Esophagus squamous epithelium (tissue), 5 donors: ENCODE results near the gene SOWAHA. TPM values are rescaled to one million over a fixed set of nuclear protein-coding genes. Genes with fewer than 3 reads are reported as not detected.
A peak's percentile ranks its signal among the peaks of the same experiment; 100 is the strongest.

Experiments used
- DNase-seq: peaks from one replicate; lab custom pipeline; 2025; lab: John Stamatoyannopoulos, UW
- H3K27ac ChIP-seq, 4 donors: fragments of 200-600 bp; sonication (generic); one replicate each; pipeline ENCODE4 v1.5.1; 2016 to 2019; ENCODE audit warnings: mild to moderate bottlenecking in 1 of 4
- H3K27me3 ChIP-seq, 4 donors: fragments of 200-600 bp; sonication (generic); 1 replicate in 3 of 4; 2 replicates in 1 of 4; pipeline versions ENCODE4 v1.5.1 to v1.6.0; 2017 to 2021; ENCODE audit warnings: antibody characterized with exemption in 1 of 4
- H3K36me3 ChIP-seq, 3 donors: fragments of 200-600 bp; sonication (generic); one replicate each; pipeline ENCODE4 v1.5.1; 2016 to 2019
- H3K4me1 ChIP-seq, 3 donors: fragments of 200-600 bp; sonication (generic); one replicate each; pipeline ENCODE4 v1.5.1; 2017 to 2019
- H3K4me3 ChIP-seq, 4 donors: fragments of 200-600 bp; sonication (generic); 1 replicate in 3 of 4; 2 replicates in 1 of 4; pipeline ENCODE4 v1.5.1; 2016 to 2019; ENCODE audit warnings: mild to moderate bottlenecking in 2 of 4, moderate library complexity in 1 of 4
- H3K9me3 ChIP-seq, 3 donors: fragments of 200-600 bp; sonication (generic); one replicate each; pipeline ENCODE4 v1.5.1; 2016 to 2019
- POLR2A ChIP-seq, 4 donors: fragments of 450-650 bp; IDR thresholded peaks; one replicate each; pipeline ENCODE4 v1.6.1; 2017; ENCODE audit warnings: antibody characterized with exemption in 4 of 4, mild to moderate bottlenecking in 4 of 4, moderate library complexity in 3 of 4
- WGBS, 2 donors: methylation state at CpG; one replicate each; pipeline ENCODE4 v1.1.5; 2018; 5-methylcytosine and 5-hydroxymethylcytosine counted together
- intact Hi-C: fragments of 100-400 bp; cut with DNase I; formaldehyde crosslinking; loops from one replicate; pipeline ENCODE4 v1.15.0; 2022
- total RNA-seq, 4 donors: library from RNA; depleted of rRNA; stranded (reverse); fragments of >200 nt; gene quantifications; one replicate each; pipeline ENCODE4 v1.1.0, GENCODE V29; 2016
- TF ChIP-seq, protein P1 (sequence below), 6 experiments: fragments of 450-650 bp in 4 of 6; fragments of 200-600 bp in 2 of 6; sonication (generic) in 2 of 6; IDR thresholded peaks; one replicate each; pipeline ENCODE4 v1.5.1; 2016 to 2019; ENCODE audit warnings: antibody characterized with exemption in 6 of 6, mild to moderate bottlenecking in 4 of 6, moderate library complexity in 4 of 6
- donor health status: DM: yes; HTN: yes; CAD: no.

The SOWAHA gene
- total RNA-seq, 4 donors from 2014 or later, result 0.13 to 0.45 TPM; not detected in 2

DNA sequence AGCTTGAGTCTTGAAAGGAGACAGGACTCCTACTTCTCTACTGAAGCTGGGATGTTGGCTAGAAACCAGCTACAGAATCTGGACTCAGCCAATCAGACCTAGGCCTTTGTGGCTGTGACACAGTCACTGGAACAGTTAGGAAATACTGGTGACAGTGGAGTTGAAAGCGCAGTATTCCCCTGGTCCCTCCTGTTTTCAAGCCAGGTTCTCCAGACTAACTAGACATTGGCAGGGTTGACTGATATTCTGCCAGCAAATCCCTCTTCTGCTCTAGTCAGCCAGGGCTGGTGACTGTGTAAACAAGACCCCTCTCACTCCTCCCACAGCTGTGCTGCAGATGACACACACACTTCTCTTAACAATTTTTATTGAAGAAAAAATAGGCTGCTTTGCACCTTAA is 8.7 kb downstream of the SOWAHA start:
- no peak for DNase-seq
- 89% methylated on average over 1 of the region's 1 CpG; no CpG with 5 or more reads in 1 of the 2 donors for WGBS, 2 donors

DNA sequence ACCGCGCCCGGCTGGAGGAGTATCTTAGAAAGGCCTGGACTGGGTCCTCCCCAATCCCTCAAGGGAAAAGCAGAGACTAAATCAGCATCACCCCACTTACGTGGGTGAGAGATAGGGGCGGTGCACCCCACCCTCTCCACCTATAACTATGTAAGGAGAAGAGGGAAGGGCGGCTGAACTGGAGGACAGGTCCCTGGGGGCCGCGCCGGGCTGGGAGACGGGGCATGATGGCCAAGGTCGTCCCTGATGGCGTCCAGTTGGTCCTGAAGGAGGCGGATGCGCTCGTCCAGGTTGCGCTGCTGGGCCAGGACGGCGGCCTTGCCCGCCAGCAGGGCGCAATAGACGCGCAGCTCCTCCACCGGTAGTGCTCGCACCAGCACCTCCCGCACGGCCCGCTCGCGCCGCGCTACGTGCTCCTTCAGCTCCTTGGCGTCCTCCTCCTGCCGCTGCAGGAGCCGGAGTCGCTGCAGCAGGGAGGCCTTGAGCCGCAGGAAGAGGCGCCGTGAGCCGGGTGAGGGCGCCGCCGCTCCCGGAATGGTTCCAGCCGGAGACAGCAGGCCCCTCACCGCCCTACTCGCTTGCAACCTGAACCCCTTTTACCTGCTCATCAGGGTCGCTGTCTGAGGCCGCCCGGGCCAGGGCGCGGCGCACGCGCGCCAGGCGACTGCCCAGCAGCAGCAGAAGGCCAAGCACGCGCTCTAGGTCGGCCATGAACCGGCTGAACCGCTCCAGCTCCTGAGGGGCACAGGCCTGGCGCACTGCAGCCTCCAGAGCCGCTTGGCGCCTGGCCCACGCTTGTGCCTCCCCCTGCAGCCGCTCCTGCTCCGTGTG is 9.8 kb downstream of the SOWAHA start:
- H3K36me3 ChIP-seq, result peaks cover 0 to 18% (median 0%) of the 10 kb centered on the region in 3 donors
- intact Hi-C loops, result no loop called here
- peaks cover 12 to 45% (median 12%) of the 10 kb centered on the region in 3 donors for H3K4me1 ChIP-seq
- WGBS, 2 donors, result 34 to 55% methylated on average over 15 to 39 of the region's 68 CpGs
- H3K9me3 ChIP-seq, result no peaks in the 10 kb centered on the region
- peak overlapping the region; percentile 5 to 53 (median 34) for H3K4me3 ChIP-seq
- DNase-seq, result no peak
- TF ChIP-seq, protein P1, sequence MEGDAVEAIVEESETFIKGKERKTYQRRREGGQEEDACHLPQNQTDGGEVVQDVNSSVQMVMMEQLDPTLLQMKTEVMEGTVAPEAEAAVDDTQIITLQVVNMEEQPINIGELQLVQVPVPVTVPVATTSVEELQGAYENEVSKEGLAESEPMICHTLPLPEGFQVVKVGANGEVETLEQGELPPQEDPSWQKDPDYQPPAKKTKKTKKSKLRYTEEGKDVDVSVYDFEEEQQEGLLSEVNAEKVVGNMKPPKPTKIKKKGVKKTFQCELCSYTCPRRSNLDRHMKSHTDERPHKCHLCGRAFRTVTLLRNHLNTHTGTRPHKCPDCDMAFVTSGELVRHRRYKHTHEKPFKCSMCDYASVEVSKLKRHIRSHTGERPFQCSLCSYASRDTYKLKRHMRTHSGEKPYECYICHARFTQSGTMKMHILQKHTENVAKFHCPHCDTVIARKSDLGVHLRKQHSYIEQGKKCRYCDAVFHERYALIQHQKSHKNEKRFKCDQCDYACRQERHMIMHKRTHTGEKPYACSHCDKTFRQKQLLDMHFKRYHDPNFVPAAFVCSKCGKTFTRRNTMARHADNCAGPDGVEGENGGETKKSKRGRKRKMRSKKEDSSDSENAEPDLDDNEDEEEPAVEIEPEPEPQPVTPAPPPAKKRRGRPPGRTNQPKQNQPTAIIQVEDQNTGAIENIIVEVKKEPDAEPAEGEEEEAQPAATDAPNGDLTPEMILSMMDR (IDR thresholded peaks at IDR 0.05), result no peak
- TF ChIP-seq POLR2A (IDR thresholded peaks at IDR 0.05), result no peak
- peaks cover 0 to 61% (median 0%) of the 10 kb centered on the region in 4 donors for H3K27me3 ChIP-seq
- H3K27ac ChIP-seq, result peak overlapping the region in 1 of 4 donors; percentile 14

More for the DNA sequence above, 8.7 kb downstream of the SOWAHA start:
- H3K27me3 ChIP-seq, result peaks cover 0 to 51% (median 0%) of the 10 kb centered on the region in 4 donors
- no peak overlapping the region for H3K4me3 ChIP-seq
- intact Hi-C loops, result no loop called here
- H3K27ac ChIP-seq, result no peak overlapping the region
- H3K4me1 ChIP-seq, result peaks cover 12 to 40% (median 12%) of the 10 kb centered on the region in 3 donors
- H3K9me3 ChIP-seq, result no peaks in the 10 kb centered on the region
- peaks cover 0 to 18% (median 0%) of the 10 kb centered on the region in 3 donors for H3K36me3 ChIP-seq
- TF ChIP-seq POLR2A (IDR thresholded peaks at IDR 0.05), result no peak
- TF ChIP-seq, protein P1 (IDR thresholded peaks at IDR 0.05), result no peak

DNA sequence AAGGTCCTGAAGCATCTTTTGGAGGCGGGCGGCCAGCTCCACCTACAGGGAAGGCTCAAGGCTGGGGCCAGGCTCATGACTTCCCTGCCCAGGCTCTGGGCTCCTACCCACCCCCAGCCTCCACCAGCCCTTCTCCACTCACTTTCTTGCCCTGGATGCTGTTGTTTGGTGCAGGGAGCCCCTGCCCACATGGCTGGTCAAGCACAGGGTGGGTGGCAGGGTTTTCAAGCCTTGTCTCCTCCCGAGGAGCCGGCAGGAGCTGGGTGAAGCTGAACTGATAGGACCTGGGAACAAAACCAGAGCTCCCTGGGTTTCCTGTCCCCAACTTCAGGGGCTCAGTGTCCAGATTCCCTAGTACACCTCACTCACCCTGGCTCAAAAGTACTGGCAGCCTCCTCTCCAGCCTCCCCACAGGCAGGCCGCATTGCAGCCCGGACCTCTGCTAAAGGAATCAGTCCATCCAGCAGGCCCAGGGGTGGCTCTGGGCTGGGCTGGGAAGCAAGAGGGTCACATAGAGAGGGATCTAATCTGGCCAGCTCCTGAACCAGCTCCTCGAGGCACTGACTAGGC is 10.5 kb downstream of the SOWAHA start:
- intact Hi-C loops, result no loop called here
- H3K4me3 ChIP-seq, result peak overlapping the region; percentile 5 to 53 (median 34)
- H3K27me3 ChIP-seq, result peaks cover 0 to 61% (median 0%) of the 10 kb centered on the region in 4 donors
- TF ChIP-seq, protein P1 (IDR thresholded peaks at IDR 0.05), result no peak
- TF ChIP-seq POLR2A (IDR thresholded peaks at IDR 0.05), result no peak
- H3K27ac ChIP-seq, result peak overlapping the region in 1 of 4 donors; percentile 14
- peaks cover 12 to 45% (median 12%) of the 10 kb centered on the region in 3 donors for H3K4me1 ChIP-seq
- peaks cover 0 to 18% (median 0%) of the 10 kb centered on the region in 3 donors for H3K36me3 ChIP-seq
- no peaks in the 10 kb centered on the region for H3K9me3 ChIP-seq
- DNase-seq, result no peak
- 83% methylated on average over 2 of the region's 7 CpGs; no CpG with 5 or more reads in 1 of the 2 donors for WGBS, 2 donors

DNA sequence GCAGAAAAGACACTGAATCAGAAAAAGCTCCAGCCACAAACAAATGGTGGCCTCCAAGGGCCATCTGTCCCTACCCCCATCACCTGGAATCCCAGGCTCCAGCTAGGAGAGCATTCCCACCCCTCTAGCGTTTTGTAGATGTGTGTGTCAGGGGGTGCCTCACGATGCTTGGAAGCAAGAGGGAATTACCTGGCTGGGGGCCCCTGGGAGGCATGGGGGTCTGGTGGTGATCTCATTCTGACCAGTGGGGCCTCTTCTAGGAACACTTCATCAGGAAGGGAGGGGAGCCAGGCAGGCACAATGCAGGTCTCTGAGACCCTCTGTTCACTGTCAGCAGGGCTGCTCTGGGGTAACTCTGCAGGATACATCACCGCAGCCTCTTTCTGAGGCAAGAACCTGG is 11.3 kb downstream of the SOWAHA start:
- TF ChIP-seq POLR2A (IDR thresholded peaks at IDR 0.05), result no peak
- TF ChIP-seq, protein P1 (IDR thresholded peaks at IDR 0.05), result no peak
- H3K27ac ChIP-seq, result no peak overlapping the region
- no peak for DNase-seq

More for the DNA sequence above, 11.3 kb downstream of the SOWAHA start:
- H3K4me1 ChIP-seq, result peaks cover 13 to 51% (median 17%) of the 10 kb centered on the region in 3 donors
- no peaks in the 10 kb centered on the region for H3K9me3 ChIP-seq
- no peak overlapping the region for H3K4me3 ChIP-seq
- intact Hi-C loops, result no loop called here
- peaks cover 0 to 61% (median 0%) of the 10 kb centered on the region in 4 donors for H3K27me3 ChIP-seq
- H3K36me3 ChIP-seq, result peaks cover 0 to 18% (median 0%) of the 10 kb centered on the region in 3 donors
- WGBS, 2 donors, result no CpG with 5 or more reads among the region's 3 CpGs
